Stimulated activated CD8-positive, alpha-beta memory T cell treated with anti-CD3 and anti-CD28 coated beads, Interleukin-4, amount 100 ng/mL, for 48 hours (primary cell): Measurements from ENCODE around the gene NUP133.
"Not testable (repeated sequence)": the region's sequence is repeated elsewhere in the genome, so short reads cannot be mapped to it uniquely, and the experiment has no call there.

Source experiments
- DNase-seq: peaks from one replicate; pipeline ENCODE4 v3.0.0-alpha.2; 2020

Gene NUP133

DNA sequence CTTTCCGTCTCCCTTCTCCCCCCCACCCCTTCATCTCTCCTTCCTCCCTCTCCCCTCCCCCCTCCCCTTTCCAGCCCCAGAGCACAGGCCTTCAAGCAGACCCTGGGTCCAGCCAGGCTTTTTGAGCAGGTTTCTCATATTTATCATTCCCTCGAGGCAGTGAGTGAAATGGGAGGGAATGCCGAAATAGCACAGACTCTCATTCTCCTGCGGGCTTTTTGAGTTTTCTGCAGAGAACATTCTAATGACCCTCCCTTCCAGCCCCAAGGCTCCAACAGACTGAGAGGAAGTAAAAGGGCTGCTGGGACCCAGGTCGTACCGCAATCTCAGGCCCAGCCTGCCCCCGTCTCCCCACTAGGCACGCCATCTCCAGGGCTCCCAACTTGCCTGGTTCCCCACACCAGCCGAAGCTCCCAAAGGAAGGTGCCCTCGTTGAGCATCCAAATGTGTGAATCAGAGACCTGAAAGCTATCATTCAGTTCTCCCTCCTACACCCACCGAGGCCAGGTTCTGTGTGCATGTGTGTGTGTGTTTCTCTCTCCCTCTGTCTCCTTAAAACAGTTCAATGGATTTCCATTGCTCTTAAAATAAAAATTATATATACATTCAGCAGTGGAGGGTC lies 96.6 kb downstream of the NUP133 start:
- DNase-seq: no peak

DNA sequence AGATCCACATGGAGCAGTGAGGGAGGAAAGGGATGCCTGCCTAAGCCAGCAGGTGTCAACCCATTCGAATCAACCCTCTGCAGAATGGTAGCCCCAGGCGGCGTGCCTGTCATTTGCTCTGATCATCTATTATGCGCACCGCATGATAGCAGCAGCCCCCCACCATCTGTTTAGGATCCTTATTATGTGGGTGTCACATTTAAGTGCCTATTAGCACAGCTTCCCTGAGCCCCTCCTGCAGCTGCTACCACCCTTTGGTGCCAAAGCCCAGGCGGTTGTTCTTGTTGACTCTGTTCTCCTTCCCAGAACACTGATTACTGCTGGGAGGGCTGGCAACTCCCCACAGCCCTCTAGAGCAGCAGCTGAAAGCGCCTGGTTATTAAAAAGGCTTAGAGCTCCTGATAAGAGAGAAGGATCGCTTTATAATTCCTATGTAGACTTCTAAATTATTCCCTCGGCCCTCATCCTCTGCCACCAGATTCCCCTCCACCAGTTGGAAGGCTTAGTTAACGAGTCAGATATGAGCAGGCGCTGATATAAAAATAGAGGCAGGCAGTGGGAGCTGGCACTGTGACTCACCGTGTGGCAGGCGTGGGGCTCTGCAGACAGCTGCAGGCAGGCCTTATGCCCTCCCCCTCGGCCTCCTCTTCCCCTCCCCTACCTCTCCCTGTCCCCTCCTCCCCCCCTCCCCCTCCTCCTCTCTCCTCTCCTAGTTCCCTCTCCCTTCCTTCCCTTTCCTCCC lies 97.3 kb downstream of the NUP133 start:
- DNase-seq: peak; percentile 43

DNA sequence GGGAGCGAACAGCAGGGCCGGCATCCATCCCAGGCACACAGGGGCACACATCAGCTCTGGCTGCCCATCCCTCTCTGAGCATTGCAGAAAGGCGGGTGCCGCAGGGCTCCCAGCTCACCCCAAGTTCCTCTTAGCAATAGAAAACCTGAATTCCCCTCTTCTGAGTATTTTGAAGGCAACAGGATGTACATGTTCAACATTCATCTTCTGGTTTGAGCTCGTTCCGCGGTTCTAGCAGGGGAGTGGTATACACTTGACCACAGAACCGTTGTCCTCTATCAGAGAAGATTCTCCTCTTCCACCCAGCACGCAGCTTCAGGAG lies 97.8 kb downstream of the NUP133 start:
- no peak for DNase-seq

DNA sequence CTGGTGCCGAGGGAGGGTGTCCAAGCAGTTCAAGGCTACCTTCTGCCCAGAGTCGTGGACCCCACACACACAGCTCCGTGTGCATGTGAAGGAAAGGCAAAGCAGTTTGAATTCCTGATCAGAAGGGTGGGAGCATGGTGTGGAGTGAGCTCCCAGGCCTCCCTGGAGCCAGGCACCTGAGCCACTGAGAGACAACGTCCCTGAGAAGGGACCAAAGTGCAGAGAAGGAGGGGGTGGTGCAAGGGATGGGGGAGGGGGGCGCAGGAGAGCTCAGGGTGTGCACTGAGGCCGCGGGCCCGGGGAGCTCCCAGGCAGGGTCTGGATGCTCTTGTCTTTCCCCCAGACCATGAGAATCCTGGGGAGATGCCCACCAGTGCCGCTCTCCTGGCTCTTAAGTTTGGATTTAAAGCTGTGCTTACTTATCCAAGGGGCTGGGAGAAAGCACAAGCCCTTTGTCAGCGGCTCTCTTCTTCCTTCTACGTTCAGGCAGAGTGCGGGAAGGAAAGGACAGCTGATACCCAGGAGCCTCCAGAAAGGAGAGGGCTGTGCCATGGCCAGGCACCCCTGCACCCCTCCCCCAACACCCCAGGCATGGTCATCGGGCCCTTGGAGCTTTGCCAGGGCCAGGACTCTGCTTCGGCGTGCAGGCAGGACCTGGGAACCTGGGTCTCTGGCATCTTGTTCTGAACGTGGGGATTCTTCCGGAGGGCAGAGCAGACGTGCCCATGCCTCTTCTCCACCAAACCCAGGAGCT lies 98.3 kb downstream of the NUP133 start:
- DNase-seq: no peak

DNA sequence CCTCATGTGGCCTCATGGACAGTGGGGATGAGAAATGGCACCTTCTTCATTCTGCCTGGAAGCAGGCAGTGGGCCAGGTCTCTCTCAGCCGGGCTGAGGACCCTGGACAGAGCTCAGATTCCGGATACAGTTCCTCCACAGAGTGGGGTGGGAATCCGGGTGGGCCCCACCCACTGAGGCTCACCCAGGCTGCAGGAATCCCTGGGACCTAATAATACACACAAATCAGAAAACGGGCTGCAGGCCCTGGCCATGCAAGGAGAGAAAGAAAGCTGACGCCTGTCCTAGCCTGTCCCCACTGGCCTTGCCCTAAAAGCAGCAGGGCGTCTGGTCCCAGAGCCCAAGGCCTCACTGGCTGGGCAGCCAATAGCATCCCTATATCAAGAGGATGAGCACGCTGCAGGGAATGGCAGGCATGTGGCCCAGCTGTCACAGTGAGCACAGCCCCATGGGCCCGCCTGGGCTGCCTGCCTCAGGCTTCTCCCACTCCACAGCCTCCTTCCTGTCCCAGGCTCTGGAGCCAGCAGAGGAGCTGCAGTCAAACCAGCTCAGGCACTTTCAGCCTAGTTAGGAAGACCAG lies 99.6 kb downstream of the NUP133 start:
- DNase-seq: no peak

DNA sequence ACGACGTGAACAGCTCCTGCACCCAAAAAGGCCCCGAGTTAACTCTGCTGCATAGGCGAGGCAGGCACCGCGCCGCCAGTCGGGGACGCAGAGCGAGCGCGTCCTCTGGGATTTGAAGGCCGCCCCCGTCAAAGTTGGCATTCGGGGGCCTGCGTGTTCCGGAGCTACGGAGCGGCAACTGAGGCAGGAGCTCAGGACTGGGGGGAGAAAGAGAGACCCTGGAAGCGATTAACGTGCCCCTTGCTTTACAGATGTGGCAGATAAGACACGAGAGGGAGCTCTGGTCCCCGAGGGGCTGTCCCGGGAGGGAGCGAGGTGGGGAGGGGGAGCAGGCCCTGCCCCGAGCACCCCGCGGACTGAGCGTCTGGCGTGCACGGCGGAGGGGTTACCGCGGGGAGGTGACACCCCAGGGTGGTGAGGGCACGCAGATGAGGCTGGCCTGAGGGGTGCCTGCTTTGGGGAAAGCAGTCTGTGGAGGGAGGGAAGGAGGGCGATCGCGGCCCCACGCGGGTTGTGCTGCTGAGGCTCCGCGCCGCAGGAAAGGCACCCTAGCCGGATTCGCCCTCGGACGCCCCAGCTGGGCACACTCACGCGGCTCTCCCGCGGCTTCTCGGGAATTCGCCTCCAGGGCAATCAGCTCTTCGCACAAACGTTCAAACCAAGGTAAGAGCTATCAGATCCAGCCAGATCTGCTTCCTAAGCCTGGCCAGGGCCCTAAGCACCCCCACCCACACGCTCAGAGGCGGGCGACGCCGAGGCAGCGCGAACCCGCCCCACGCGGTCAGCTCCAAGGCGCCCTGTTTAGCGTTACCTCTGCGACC lies 100.7 kb downstream of the NUP133 start:
- no peak for DNase-seq

DNA sequence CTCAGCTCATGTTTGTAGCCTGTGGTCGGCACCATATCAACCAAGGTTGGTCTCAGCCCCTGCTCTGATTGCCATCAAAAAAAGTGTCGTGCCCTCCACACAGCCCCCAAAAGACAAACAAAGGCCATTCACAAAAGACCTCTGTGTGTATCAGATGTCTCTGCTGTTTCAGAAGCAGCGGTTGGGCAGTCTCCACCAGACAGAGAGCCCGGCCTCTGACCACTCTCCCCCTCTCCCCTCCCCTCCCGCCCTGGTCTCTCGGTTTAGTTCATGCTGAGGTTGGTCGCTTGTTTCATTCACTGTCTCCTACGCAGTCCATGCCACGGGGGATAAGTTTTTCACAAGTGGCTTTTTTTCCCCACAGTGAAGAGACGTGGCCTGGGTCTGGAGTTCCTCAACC lies 101.3 kb downstream of the NUP133 start:
- DNase-seq: no peak

DNA sequence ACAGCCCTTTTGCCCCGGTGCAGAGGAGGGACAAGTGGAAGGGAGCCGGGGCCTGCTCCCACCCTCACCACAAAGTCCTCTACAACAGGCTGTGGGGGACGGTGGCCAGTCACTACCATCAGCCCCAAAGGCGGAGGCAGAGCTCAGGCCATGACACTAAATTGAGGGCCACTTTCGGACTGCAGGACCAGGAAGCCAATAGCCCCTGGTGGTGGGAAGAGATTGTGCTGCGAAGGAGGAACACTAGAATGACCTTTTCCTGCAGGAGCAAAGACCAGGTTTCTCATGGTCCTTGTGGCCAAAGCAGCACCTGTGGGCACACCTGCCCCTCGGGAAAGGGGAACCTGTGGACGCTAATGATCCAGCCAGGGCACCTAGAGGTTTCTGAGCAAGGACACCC lies 104.6 kb downstream of the NUP133 start:
- no peak for DNase-seq

DNA sequence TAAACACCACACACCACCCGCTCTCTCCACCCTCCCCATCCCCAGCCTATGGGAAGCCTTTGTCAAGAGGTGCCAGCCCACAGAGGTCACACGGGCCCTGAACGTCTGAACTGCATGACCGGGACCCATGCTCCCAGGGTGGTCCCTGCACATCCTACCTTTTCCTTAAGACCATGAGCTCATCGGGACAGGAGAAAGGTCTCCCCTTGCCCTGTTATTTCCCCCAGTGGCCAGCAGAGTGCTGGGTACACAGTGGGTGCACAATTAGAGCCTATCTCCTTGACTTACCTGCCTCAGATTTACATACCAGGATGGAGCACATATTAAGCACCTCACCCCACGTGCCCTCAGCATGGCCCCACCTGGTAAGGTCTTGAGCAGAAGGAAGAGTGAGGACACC lies 105.1 kb downstream of the NUP133 start:
- no peak for DNase-seq

DNA sequence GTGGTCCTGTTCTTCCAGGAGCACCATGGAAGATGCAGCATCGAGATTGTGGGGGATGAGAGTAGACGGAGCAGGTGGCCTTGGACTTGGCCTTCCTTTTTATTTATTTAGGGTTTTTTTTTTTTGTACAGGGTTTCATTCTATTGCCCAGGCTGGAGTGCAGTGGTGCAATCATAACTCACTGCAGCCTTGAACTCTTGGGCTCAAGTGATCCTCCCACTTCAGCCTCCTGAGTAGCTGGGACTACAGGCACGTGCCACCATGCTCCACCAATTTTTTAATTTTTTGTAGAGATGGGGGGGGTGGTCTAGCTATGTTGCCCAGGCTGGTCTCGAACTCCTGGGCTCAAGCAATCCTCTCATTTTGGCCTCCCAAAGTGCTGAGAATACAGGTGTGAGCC lies 105.8 kb downstream of the NUP133 start:
- DNase-seq: not testable (repeated sequence)

DNA sequence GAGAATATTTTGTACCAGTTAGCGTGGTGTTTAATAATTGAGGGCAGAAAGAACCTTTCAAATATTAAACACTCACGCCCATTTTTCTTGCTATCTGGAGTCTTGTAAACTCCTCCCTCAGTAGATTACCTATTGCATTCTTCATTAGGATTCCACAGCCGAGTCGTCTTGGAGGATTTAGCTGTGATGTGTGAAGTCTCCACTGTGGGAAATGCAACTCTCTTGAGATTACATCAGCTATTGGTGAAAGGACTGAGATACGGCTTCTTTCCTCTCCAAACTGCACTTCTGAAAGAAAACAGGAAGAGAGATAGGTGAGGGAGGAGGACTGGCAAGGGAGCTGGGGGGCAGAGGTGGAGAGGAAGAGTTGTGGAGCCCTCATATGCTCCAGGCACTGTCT lies 110.4 kb downstream of the NUP133 start:
- no peak for DNase-seq

DNA sequence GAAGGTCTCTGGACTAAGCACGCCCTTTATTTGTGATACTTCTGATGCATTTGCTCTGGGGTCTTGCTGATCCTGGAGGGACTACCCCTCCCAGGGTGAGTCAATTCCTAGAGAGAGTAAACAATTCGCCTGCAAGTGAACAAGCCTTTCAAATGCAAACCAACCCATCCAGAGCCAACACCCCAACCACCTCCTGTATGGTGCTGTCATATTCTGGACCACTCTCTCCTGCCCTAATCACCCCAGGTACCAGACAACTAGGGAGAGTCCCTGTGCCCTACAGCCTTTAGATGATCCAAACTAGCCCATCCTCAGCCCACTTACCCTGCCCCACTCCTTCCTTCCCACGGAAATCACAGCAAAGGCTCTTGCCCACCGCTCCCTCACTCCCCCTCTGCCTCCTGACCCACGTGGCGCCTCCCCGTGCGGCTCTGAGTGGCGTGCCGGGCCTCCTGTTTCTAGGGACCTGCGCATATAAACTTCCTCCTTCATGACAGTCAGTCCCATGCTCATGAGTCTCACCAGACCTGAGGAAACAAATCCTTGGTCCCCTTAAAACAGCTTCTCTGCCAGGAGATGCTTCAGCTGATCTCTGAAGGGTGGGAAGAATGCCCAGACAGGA lies 111.4 kb downstream of the NUP133 start:
- DNase-seq: no peak

DNA sequence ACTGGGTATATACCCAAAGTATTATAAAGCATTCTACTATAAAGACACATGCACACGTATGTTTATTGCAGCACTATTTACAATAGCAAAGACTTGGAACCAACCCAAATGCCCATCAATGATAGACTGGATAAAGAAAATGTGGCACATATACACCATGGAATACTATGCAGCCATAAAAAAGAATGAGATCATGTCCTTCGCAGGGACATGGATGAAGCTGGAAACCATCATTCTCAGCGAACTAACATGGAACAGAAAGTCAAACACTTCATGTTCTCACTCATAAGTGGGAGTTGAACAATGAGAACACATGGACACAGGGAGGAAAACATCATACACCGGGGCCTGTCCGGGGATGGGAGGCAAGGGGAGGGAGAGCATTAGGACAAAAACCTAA lies 113.6 kb downstream of the NUP133 start:
- DNase-seq: not testable (repeated sequence)

DNA sequence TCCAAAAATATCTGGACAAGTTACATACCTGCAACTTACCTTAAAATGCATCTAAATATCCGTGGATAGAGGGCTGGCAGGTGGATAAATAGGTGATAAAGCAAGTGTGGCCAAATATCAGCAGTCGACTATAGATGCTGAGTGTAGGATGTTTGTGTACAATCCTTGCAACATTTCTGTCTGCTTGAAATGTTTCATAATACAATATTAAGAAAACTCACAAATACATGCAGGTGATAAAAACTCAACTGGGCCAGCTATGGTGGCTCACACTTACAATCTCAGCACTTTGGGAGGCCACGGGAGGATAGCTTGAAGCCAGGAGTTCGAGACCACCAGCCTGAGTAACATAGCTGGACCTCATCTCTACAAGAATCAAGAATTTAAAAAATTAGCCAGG lies 115.2 kb downstream of the NUP133 start:
- DNase-seq: no peak
